HepG2 (cell line): ENCODE results near the gene THADA. TPM values are rescaled to one million over a fixed set of nuclear protein-coding genes. Genes with fewer than 3 reads are reported as not detected.

Source experiments
- ATF5 ChIP-seq: sonication (generic); formaldehyde crosslinking; IDR thresholded peaks from 2 replicates; pipeline ENCODE4 v1.4.0; 2020; ENCODE audit warnings: mild to moderate bottlenecking, low read depth, missing genetic modification reagents
- BCL3 ChIP-seq: sonication (generic); formaldehyde crosslinking; IDR thresholded peaks from 2 replicates; pipeline ENCODE4 v1.5.1; 2020; ENCODE audit warnings: mild to moderate bottlenecking, missing genetic modification reagents, moderate library complexity
- ELF4 ChIP-seq: sonication (generic); formaldehyde crosslinking; IDR thresholded peaks from 2 replicates; pipeline ENCODE4 v1.5.0; 2020; ENCODE audit warnings: missing genetic modification reagents, mild to moderate bottlenecking, moderate library complexity, borderline replicate concordance
- IRX3 ChIP-seq: sonication (generic); formaldehyde crosslinking; IDR thresholded peaks from 2 replicates; pipeline ENCODE4 v1.8.1; 2023; ENCODE audit warnings: mild to moderate bottlenecking, low read depth, missing genetic modification reagents, borderline replicate concordance
- KDM3A ChIP-seq: IDR thresholded peaks from 2 replicates; pipeline ENCODE4 v1.6.1; 2018; ENCODE audit warnings: low read depth, missing compliant biosample characterization
- LCORL ChIP-seq, 2 experiments: fragments of 450-650 bp in 1 of 2; sonication (generic) in 1 of 2; formaldehyde crosslinking in 1 of 2; IDR thresholded peaks; 2 replicates each; pipeline versions ENCODE4 v1.5.0 to v1.6.1; 2017 to 2020; ENCODE audit warnings: antibody characterized with exemption in 1 of 2, missing genetic modification reagents in 1 of 2
- RXRB ChIP-seq: IDR thresholded peaks from 2 replicates; pipeline ENCODE4 v1.6.1; 2016; ENCODE audit warnings: borderline replicate concordance, missing genetic modification reagents, missing compliant biosample characterization
- SRSF4 ChIP-seq: fragments of 200-400 bp; formaldehyde crosslinking; IDR thresholded peaks from one replicate; pipeline ENCODE4 v1.6.1; 2018; ENCODE audit warnings: mild to moderate bottlenecking, low read depth, low read length, moderate library complexity; ENCODE audit not compliant: poor library complexity, severe bottlenecking
- ZNF282 ChIP-seq: fragments of 450-650 bp; IDR thresholded peaks from 2 replicates; pipeline ENCODE4 v1.6.1; 2018; ENCODE audit not compliant: partially characterized antibody
- ZNF337 ChIP-seq: sonication (generic); formaldehyde crosslinking; IDR thresholded peaks from 2 replicates; pipeline ENCODE4 v1.5.1; 2020; ENCODE audit warnings: missing genetic modification reagents, low read depth, mild to moderate bottlenecking, borderline replicate concordance
- ZNF784 ChIP-seq: sonication (generic); formaldehyde crosslinking; IDR thresholded peaks from 2 replicates; pipeline ENCODE4 v1.5.1; 2020; ENCODE audit warnings: missing genetic modification reagents, mild to moderate bottlenecking, borderline replicate concordance
- polyA plus RNA-seq, 8 experiments: library from polyadenylated mRNA; depleted of rRNA in 3 of 8; stranded (reverse) in 7 of 8; unstranded in 1 of 8; fragments of >200 nt; fragmentation: Illumina TruSeq in 4 of 8; extraction: Trizol in 4 of 8; gene quantifications; 2 replicates each; pipeline versions ENCODE4 v1.2.1 to v1.2.3, GENCODE V29; 2011 to 2016; ENCODE audit warnings: low read depth in 4 of 8, missing spikeins in 1 of 8, mixed read lengths in 1 of 8; ENCODE audit not compliant: insufficient read depth in 1 of 8
- total RNA-seq, 5 experiments: library from RNA; depleted of rRNA; stranded (reverse); fragments of >200 nt; fragmentation: Illumina TruSeq; extraction: Trizol; gene quantifications; 2 replicates each; pipeline ENCODE4 v1.2.3, GENCODE V29; 2016; ENCODE audit warnings: low read depth in 1 of 5
- TF ChIP-seq, protein P1 (sequence below): sonication (generic); formaldehyde crosslinking; IDR thresholded peaks from 2 replicates; pipeline ENCODE4 v1.5.1; 2020; ENCODE audit warnings: missing genetic modification reagents, mild to moderate bottlenecking, borderline replicate concordance
- TF ChIP-seq, protein P2 (sequence below): IDR thresholded peaks from 2 replicates; pipeline ENCODE4 v1.6.1; 2016; ENCODE audit warnings: missing compliant biosample characterization, missing genetic modification reagents, borderline replicate concordance
- TF ChIP-seq, protein P3 (sequence below): sonication (generic); formaldehyde crosslinking; IDR thresholded peaks from 2 replicates; pipeline ENCODE4 v1.4.0; 2020; ENCODE audit warnings: missing genetic modification reagents

THADA gene
- total and polyA plus RNA-seq, 2 of the 13 experiments (the other 11 are each of a cell fraction or from before 2014, with no cell fraction given) = 12.7 to 21.7 TPM

DNA sequence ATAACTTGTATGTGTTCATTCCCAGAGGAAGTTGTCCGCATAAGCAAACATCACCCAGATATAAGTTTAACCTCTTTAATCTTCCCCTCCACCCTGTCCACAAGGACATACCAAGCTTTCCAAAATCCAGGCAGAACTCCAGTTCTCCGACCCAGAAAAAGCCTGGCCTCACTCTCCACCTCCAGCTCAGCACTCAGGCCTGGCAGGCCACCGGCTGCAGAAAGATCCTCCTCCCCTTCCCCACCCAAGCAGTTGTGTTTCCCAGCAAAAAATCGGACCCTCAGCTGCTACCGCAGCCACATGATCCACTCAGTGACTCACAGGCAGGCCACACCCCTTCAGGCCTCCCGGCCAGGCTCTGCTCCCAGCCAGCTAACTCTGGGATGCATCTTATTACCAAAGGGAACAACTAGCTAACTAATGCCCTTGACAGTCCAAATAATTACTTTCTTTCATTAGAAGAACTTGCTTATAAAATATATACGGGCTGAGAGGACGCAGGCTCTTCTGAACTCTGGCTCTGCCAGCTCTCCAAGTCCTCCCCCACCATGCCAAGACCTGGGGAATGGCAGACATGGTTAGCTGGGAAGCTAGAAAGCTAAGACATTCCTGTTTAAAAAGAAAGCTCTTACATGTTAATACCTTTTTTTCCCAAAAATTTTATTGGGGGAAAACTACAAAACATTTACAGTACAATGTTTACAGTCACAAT, 373.9 kb downstream of the THADA start (continued):
- TF ChIP-seq, protein P1, sequence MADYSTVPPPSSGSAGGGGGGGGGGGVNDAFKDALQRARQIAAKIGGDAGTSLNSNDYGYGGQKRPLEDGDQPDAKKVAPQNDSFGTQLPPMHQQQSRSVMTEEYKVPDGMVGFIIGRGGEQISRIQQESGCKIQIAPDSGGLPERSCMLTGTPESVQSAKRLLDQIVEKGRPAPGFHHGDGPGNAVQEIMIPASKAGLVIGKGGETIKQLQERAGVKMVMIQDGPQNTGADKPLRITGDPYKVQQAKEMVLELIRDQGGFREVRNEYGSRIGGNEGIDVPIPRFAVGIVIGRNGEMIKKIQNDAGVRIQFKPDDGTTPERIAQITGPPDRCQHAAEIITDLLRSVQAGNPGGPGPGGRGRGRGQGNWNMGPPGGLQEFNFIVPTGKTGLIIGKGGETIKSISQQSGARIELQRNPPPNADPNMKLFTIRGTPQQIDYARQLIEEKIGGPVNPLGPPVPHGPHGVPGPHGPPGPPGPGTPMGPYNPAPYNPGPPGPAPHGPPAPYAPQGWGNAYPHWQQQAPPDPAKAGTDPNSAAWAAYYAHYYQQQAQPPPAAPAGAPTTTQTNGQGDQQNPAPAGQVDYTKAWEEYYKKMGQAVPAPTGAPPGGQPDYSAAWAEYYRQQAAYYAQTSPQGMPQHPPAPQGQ (CRISPR knock-in tag) = peak; percentile 92; the same call in 1 of the 2 replicates
- peak; percentile 92; the same call in 1 of the 2 replicates for TF ChIP-seq ZNF337 (CRISPR knock-in tag)
- peak; percentile 83 for TF ChIP-seq RXRB (CRISPR knock-in tag)
- peak; percentile 58 for TF ChIP-seq SRSF4
- TF ChIP-seq BCL3 (CRISPR knock-in tag) = peak; percentile 18; the same call in 1 of the 2 replicates
- TF ChIP-seq ATF5 (CRISPR knock-in tag) = no peak
- TF ChIP-seq, protein P2, sequence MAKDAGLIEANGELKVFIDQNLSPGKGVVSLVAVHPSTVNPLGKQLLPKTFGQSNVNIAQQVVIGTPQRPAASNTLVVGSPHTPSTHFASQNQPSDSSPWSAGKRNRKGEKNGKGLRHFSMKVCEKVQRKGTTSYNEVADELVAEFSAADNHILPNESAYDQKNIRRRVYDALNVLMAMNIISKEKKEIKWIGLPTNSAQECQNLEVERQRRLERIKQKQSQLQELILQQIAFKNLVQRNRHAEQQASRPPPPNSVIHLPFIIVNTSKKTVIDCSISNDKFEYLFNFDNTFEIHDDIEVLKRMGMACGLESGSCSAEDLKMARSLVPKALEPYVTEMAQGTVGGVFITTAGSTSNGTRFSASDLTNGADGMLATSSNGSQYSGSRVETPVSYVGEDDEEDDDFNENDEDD = peak; percentile 66; the same call in 1 of the 2 replicates
- peak; percentile 57; the same call in 1 of the 2 replicates for TF ChIP-seq ZNF784 (CRISPR knock-in tag)
- TF ChIP-seq, protein P3, sequence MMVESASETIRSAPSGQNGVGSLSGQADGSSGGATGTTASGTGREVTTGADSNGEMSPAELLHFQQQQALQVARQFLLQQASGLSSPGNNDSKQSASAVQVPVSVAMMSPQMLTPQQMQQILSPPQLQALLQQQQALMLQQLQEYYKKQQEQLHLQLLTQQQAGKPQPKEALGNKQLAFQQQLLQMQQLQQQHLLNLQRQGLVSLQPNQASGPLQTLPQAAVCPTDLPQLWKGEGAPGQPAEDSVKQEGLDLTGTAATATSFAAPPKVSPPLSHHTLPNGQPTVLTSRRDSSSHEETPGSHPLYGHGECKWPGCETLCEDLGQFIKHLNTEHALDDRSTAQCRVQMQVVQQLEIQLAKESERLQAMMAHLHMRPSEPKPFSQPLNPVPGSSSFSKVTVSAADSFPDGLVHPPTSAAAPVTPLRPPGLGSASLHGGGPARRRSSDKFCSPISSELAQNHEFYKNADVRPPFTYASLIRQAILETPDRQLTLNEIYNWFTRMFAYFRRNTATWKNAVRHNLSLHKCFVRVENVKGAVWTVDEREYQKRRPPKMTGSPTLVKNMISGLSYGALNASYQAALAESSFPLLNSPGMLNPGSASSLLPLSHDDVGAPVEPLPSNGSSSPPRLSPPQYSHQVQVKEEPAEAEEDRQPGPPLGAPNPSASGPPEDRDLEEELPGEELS = peak; percentile 70
- TF ChIP-seq IRX3 = no peak
- no peak; the same call in none of the 2 replicates for TF ChIP-seq KDM3A (CRISPR knock-in tag)
- no peak for TF ChIP-seq ZNF282
- TF ChIP-seq LCORL (IDR thresholded peaks at IDR 0.05) = no peak
- TF ChIP-seq LCORL (CRISPR knock-in tag; IDR thresholded peaks at IDR 0.05) = peak; percentile 84; the same call in 1 of the 2 replicates
- TF ChIP-seq ELF4 (CRISPR knock-in tag) = no peak
